Immature natural killer cell (primary cell): ENCODE data around the gene BCAP31. TPM values are rescaled to one million over a fixed set of nuclear protein-coding genes. Genes with fewer than 3 reads are reported as not detected.
"Not testable (repeated sequence)": the region's sequence is repeated elsewhere in the genome, so short reads cannot be mapped to it uniquely, and the experiment has no call there.

Experiments
- DNase-seq, 3 donors: peaks; one replicate each; pipeline ENCODE4 v3.0.0; 2022; ENCODE audit warnings: mixed read lengths in 1 of 3
- H3K27ac Mint-ChIP-seq, 6 donors: one replicate each; pipeline ENCODE4 v1.8.0; 2020; ENCODE audit warnings: mixed read lengths in 6 of 6, mild to moderate bottlenecking in 5 of 6, inconsistent platforms in 4 of 6, moderate library complexity in 3 of 6
- H3K27me3 Mint-ChIP-seq, 3 donors: one replicate each; pipeline ENCODE4 v1.8.0; 2020 to 2021; ENCODE audit warnings: low read depth in 3 of 3, mild to moderate bottlenecking in 3 of 3, mixed read lengths in 3 of 3, moderate library complexity in 3 of 3, inconsistent platforms in 1 of 3
- H3K36me3 Mint-ChIP-seq, 3 donors: one replicate each; pipeline ENCODE4 v1.8.0; 2020; ENCODE audit warnings: mixed read lengths in 3 of 3, inconsistent platforms in 2 of 3, mild to moderate bottlenecking in 2 of 3
- H3K4me1 Mint-ChIP-seq, 2 donors: one replicate each; pipeline ENCODE4 v1.8.0; 2020; ENCODE audit warnings: inconsistent platforms in 2 of 2, mild to moderate bottlenecking in 2 of 2, mixed read lengths in 2 of 2, moderate library complexity in 1 of 2
- H3K4me3 Mint-ChIP-seq, 5 donors: one replicate each; pipeline ENCODE4 v1.8.0; 2020; ENCODE audit warnings: mild to moderate bottlenecking in 5 of 5, mixed read lengths in 5 of 5, inconsistent platforms in 3 of 5, moderate library complexity in 3 of 5
- H3K9me3 Mint-ChIP-seq, 6 donors: one replicate each; pipeline ENCODE4 v1.8.0; 2020; ENCODE audit warnings: mild to moderate bottlenecking in 6 of 6, mixed read lengths in 6 of 6, inconsistent platforms in 4 of 6, moderate library complexity in 3 of 6
- polyA plus RNA-seq, 3 donors: library from polyadenylated mRNA; unstranded; fragments of 300-500 nt; fragmentation: Illumina TruSeq; gene quantifications; one replicate each; pipeline ENCODE4 v1.2.3, GENCODE V29; 2021

The BCAP31 gene
- polyA plus RNA-seq, 3 donors from 2014 or later = 367 to 491 (median 373) TPM

DNA sequence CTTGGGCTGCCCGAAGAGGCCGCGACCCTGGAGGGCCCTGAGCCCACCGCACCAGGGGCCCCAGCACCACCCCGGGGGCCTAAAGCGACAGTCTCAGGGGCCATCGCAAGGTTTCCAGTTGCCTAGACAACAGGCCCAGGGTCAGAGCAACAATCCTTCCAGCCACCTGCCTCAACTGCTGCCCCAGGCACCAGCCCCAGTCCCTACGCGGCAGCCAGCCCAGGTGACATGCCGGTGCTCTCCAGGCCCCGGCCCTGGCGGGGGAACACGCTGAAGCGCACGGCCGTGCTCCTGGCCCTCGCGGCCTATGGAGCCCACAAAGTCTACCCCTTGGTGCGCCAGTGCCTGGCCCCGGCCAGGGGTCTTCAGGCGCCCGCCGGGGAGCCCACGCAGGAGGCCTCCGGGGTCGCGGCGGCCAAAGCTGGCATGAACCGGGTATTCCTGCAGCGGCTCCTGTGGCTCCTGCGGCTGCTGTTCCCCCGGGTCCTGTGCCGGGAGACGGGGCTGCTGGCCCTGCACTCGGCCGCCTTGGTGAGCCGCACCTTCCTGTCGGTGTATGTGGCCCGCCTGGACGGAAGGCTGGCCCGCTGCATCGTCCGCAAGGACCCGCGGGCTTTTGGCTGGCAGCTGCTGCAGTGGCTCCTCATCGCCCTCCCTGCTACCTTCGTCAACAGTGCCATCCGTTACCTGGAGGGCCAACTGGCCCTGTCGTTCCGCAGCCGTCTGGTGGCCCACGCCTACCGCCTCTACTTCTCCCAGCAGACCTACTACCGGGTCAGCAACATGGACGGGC lies 1.0 kb upstream of the BCAP31 start:
- H3K9me3 Mint-ChIP-seq = no peaks in the 10 kb centered on the region
- peak overlapping the region in 4 of 6 donors; percentile 19 to 80 (median 60) for H3K27ac Mint-ChIP-seq
- DNase-seq = no peak
- H3K36me3 Mint-ChIP-seq = no peaks in the 10 kb centered on the region
- peaks cover 3 to 5% (median 3%) of the 10 kb centered on the region in 3 donors for H3K27me3 Mint-ChIP-seq
- peak overlapping the region; percentile 33 to 74 (median 49) for H3K4me3 Mint-ChIP-seq
- H3K4me1 Mint-ChIP-seq = peaks cover 31 to 40% of the 10 kb centered on the region in 2 donors

DNA sequence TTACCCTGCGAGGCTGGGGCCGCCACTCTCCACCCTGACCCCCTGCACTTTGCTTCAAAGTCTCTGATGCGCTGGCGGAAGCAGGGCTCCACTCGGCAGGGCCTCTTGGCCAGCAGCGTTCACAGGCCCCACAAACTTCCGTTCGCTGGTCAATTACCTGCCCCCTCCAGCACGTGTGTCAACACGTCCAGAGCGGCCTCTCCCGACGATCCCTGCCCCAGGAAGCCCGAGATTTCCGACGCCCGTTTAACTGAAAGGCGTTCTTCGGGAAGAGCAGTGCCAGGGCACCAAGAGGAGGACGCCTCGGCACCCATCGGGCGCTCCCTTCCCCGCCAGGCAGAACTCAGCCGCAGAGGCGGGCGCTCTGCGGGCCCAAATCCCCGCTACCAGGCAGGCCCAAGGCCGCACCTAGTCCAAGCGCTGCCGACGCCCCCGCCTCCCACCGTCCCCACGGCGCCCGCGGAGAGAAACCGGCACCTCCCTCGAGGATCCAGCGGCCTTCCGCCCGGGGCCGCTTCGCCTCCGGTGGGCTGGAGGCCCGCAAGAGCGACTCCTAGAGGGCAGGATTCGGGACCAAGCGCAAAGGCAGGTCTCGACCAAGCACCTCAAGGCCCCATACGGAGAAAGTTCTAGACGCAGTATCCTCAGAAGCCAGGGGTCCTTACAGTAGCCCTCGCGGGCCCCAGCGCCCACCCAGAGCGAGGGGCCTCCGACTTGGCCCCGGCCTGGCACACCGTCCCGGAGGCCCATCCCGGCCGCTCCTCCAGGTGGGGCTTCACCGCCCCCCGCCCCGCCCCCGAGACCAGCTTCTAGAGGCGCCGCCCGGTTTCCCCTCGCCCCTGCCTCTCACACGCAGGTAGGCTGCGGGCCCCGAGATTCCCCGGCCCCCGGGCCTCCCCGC lies 586 bp downstream of the BCAP31 start:
- Mint-ChIP-seq H3K4me3 (peak overlapping the region; percentile 84 to 92 (median 86)), H3K9me3 (no peaks in the 10 kb centered on the region), H3K4me1 (peaks cover 31 to 42% of the 10 kb centered on the region in 2 donors), H3K27me3 (peaks cover 0 to 5% (median 3%) of the 10 kb centered on the region in 3 donors), H3K36me3 (peaks cover 0 to 3% (median 0%) of the 10 kb centered on the region in 3 donors), H3K27ac (peak overlapping the region; percentile 65 to 90 (median 86))
- peak; percentile 46 to 49 (median 47) for DNase-seq

DNA sequence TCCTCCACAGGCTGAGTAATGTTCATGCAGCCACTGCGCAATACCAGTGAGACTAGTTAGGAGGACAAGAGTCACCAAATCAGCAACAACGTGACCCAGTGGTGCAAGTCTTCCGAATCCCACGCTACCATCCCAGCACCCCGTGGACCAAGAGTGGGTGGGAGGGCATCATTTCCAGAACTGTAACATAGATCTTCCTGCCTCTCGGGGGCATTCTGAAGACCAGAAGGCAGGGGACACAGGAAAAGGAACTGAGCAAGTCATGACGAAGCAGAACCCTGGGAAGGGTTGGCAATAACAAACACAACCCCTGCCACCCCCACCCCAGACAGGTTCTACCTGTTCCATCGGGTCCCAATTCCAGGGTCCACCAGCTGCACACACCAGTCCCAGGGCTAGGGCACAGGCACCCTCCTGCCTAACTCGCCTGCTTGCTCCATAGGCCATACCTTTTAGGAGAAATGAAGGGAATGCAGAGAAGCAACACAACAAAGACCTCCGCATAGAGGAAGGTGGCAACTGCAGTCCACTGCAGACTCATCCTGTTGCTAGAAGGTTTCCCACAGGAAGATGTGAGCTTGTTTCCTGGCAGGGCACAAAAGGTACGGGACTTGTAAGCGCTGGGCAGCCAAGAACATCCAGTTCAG lies 1.4 kb downstream of the BCAP31 start:
- H3K27ac Mint-ChIP-seq = peak overlapping the region; percentile 65 to 90 (median 86)

DNA sequence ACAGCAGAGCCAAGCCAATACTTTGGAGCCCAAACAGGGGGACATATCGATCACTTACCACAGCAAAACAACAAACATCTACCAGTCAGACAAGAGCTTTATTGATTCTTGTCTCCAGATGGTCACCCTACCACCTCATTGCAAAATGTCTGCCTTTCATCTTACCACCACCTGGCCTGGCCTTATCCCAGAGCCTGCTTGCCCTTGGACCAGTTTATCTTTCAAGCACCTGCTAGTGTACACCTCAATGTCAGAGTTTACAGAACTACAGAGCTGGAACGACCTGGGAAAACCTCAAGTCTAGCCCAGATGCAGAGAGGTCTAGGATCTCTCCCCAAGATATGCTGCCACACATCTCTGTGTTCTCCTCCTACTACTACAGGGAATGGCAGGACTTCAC lies 4.5 kb downstream of the BCAP31 start:
- H3K27me3 Mint-ChIP-seq = peaks cover 0 to 2% (median 0%) of the 10 kb centered on the region in 3 donors
- peaks cover 17 to 19% of the 10 kb centered on the region in 2 donors for H3K4me1 Mint-ChIP-seq
- H3K9me3 Mint-ChIP-seq = no peaks in the 10 kb centered on the region
- H3K27ac Mint-ChIP-seq = no peak overlapping the region
- DNase-seq = no peak
- peaks cover 0 to 6% (median 0%) of the 10 kb centered on the region in 3 donors for H3K36me3 Mint-ChIP-seq
- no peak overlapping the region for H3K4me3 Mint-ChIP-seq

More for the DNA sequence above, 1.4 kb downstream of the BCAP31 start:
- DNase-seq = no peak
- Mint-ChIP-seq H3K4me3 (peak overlapping the region; percentile 84 to 92 (median 86)), H3K36me3 (peaks cover 0 to 3% (median 0%) of the 10 kb centered on the region in 3 donors), H3K9me3 (no peaks in the 10 kb centered on the region), H3K27me3 (peaks cover 0 to 5% (median 3%) of the 10 kb centered on the region in 3 donors), H3K4me1 (peaks cover 28 to 37% of the 10 kb centered on the region in 2 donors)

DNA sequence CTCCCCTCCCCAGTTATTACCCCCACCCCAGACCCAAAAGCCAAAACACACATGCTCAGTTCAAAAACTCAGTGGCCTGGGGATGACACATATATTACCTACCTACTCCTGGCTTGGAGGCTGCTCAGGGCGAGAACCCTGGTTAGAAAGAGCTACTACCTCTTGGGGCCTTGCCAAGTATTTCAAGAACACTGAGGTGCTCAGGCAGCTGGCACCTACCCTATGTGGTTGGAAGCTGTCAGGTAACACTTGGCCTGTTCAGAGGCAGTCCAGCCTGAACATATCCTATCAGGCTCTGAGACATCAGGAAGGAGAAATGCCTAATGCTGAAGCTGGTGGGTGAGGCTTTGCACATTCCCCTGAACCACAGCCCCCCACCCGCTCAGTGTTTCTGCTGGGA lies 4.9 kb downstream of the BCAP31 start:
- H3K9me3 Mint-ChIP-seq = no peaks in the 10 kb centered on the region
- H3K27me3 Mint-ChIP-seq = peaks cover 0 to 3% (median 0%) of the 10 kb centered on the region in 3 donors
- H3K4me3 Mint-ChIP-seq = no peak overlapping the region
- DNase-seq = no peak
- no peak overlapping the region for H3K27ac Mint-ChIP-seq
- H3K4me1 Mint-ChIP-seq = peaks cover 17 to 19% of the 10 kb centered on the region in 2 donors
- peaks cover 0 to 8% (median 1%) of the 10 kb centered on the region in 3 donors for H3K36me3 Mint-ChIP-seq

- Mint-ChIP-seq H3K27me3 (peaks cover 0 to 4% (median 0%) of the 10 kb centered on the region in 3 donors), H3K36me3 (peaks cover 3 to 16% (median 5%) of the 10 kb centered on the region in 3 donors), H3K27ac (no peak overlapping the region), H3K4me1 (peaks cover 7 to 9% of the 10 kb centered on the region in 2 donors), H3K4me3 (no peak overlapping the region), H3K9me3 (no peaks in the 10 kb centered on the region)
- no peak for DNase-seq
Measured at GRCh38 chrX:153717445-153717844, 6.7 kb downstream of the BCAP31 start.

DNA sequence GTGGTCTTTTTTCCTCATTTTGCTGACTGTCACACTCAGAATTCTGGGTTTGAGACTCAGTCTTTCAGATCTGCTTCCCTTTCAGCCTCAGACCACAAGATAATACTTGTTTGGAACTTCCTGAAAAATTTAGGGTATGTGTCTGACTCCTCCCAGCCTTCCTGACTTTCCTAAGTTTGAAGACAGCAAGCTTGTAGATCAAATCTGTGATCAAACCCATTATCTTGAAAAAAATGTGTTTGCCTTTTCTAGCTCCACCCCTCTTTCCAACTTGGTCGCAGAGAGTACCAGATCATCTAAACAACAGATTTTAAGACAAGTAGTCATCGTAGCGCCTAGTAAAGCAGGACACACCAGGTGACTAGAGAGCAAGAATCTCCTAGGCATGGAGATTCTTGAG lies 9.9 kb downstream of the BCAP31 start:
- peaks cover 0 to 4% (median 1%) of the 10 kb centered on the region in 3 donors for H3K27me3 Mint-ChIP-seq
- peaks cover 0 to 2% of the 10 kb centered on the region in 2 donors for H3K4me1 Mint-ChIP-seq
- no peak for DNase-seq
- H3K27ac Mint-ChIP-seq = no peak overlapping the region
- peaks cover 3 to 16% (median 5%) of the 10 kb centered on the region in 3 donors for H3K36me3 Mint-ChIP-seq
- no peaks in the 10 kb centered on the region for H3K9me3 Mint-ChIP-seq
- H3K4me3 Mint-ChIP-seq = no peak overlapping the region

GRCh38 chrX:153709726-153710674 lies 14.2 kb downstream of the BCAP31 start:
- H3K36me3 Mint-ChIP-seq = peaks cover 3 to 10% (median 5%) of the 10 kb centered on the region in 3 donors
- no peak for DNase-seq
- no peak overlapping the region for H3K27ac Mint-ChIP-seq
- no peaks in the 10 kb centered on the region for H3K9me3 Mint-ChIP-seq
- peaks cover 0 to 2% (median 1%) of the 10 kb centered on the region in 3 donors for H3K27me3 Mint-ChIP-seq
- H3K4me3 Mint-ChIP-seq = no peak overlapping the region
- H3K4me1 Mint-ChIP-seq = peaks cover 0 to 3% of the 10 kb centered on the region in 2 donors

DNA sequence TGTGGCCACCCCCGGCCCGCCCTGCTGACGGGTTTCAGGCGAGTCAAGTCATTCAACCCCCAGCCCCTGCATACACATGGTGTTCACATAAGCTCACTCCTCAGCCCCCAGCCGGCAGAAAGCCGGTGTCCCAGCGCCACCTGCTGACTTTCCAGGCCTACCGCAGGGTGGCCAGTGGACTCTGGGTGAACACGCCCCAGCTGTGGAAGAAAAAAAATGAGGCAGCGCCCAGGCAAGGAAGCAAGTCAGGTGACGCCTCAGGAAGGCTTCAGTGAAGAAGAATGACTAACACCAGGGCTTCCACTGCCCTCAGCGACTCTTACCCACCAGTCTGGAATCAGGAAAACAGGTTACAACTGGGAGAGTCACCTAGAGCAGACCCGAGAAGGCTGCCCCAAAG lies 15.8 kb downstream of the BCAP31 start:
- Mint-ChIP-seq H3K4me1 (peaks cover 0 to 3% of the 10 kb centered on the region in 2 donors), H3K4me3 (no peak overlapping the region), H3K36me3 (peaks cover 0 to 4% (median 3%) of the 10 kb centered on the region in 3 donors), H3K9me3 (no peaks in the 10 kb centered on the region), H3K27ac (no peak overlapping the region), H3K27me3 (peaks cover 0 to 3% (median 0%) of the 10 kb centered on the region in 3 donors)
- no peak for DNase-seq

- no peak overlapping the region for H3K4me3 Mint-ChIP-seq
- peaks cover 0 to 3% of the 10 kb centered on the region in 2 donors for H3K4me1 Mint-ChIP-seq
- no peaks in the 10 kb centered on the region for H3K9me3 Mint-ChIP-seq
- no peak for DNase-seq
- H3K36me3 Mint-ChIP-seq = no peaks in the 10 kb centered on the region
- peaks cover 0 to 3% (median 0%) of the 10 kb centered on the region in 3 donors for H3K27me3 Mint-ChIP-seq
- no peak overlapping the region for H3K27ac Mint-ChIP-seq
Measured at GRCh38 chrX:153707406-153707805, 16.8 kb downstream of the BCAP31 start.

GRCh38 chrX:153706799-153707198 lies 17.4 kb downstream of the BCAP31 start:
- Mint-ChIP-seq H3K27ac (peak overlapping the region in 3 of 6 donors; percentile 7 to 67 (median 62)), H3K4me1 (peaks cover 0 to 3% of the 10 kb centered on the region in 2 donors), H3K9me3 (no peaks in the 10 kb centered on the region), H3K36me3 (no peaks in the 10 kb centered on the region), H3K27me3 (peaks cover 0 to 2% (median 2%) of the 10 kb centered on the region in 3 donors), H3K4me3 (no peak overlapping the region)
- no peak for DNase-seq

GRCh38 chrX:153705403-153706060 lies 18.7 kb downstream of the BCAP31 start:
- not testable (repeated sequence) for DNase-seq, H3K36me3 Mint-ChIP-seq, H3K4me1 Mint-ChIP-seq, H3K27me3 Mint-ChIP-seq, H3K9me3 Mint-ChIP-seq, H3K27ac Mint-ChIP-seq, H3K4me3 Mint-ChIP-seq
